Hepatocyte (in vitro differentiated cells): ENCODE measurements around the gene CSNK1G1.

Experiments
- CTCF ChIP-seq: fragments of 200-600 bp; sonication (generic); IDR thresholded peaks from 2 replicates; pipeline ENCODE4 v1.5.1; 2016; ENCODE audit warnings: antibody characterized with exemption, mild to moderate bottlenecking; ENCODE audit not compliant: poor library complexity
- EZH2phosphoT487 ChIP-seq: fragments of 200-600 bp; sonication (generic); IDR thresholded peaks from one replicate; pipeline ENCODE4 v1.6.1; 2018; ENCODE audit warnings: antibody characterized with exemption, mild to moderate bottlenecking, low read depth, moderate library complexity; ENCODE audit not compliant: unreplicated experiment, severe bottlenecking

GRCh38 chr15:64166102-64166890 lies 189.7 kb downstream of the CSNK1G1 start:
- TF ChIP-seq EZH2phosphoT487: no peak
- TF ChIP-seq CTCF: no peak
